Measurements from ENCODE around the gene MTSS2. TPM values are rescaled to one million over a fixed set of nuclear protein-coding genes. Genes with fewer than 3 reads are reported as not detected.

MTSS2 gene
- polyA plus RNA-seq, 1 donor from 2014 or later = 20.4 TPM

GRCh38 chr16:70720425-70721201 is 34.8 kb upstream of the MTSS2 start:
- no peak overlapping the region for H3K4me3 ChIP-seq (ENCODE audit: low read length)
- H3K36me3 ChIP-seq (ENCODE audit: insufficient read depth, low read length) = no peaks in the 10 kb centered on the region
- no peaks in the 10 kb centered on the region for H3K9me2 ChIP-seq (ENCODE audit: insufficient read depth, low read length)
- H4K20me1 ChIP-seq (ENCODE audit: insufficient read depth) = no peaks in the 10 kb centered on the region
- H3K4me2 ChIP-seq (ENCODE audit: low read length) = no peak overlapping the region
- no peaks in the 10 kb centered on the region for H3K9me3 ChIP-seq (ENCODE audit: low read length)
- no peak overlapping the region for H3K27ac ChIP-seq (ENCODE audit: low read length)
- H3F3A ChIP-seq (ENCODE audit: insufficient read depth, low read length, poor library complexity, severe bottlenecking) = no peaks in the 10 kb centered on the region
- no peak overlapping the region for H3K9ac ChIP-seq (ENCODE audit: low read length)
- no peak for TF ChIP-seq REST (IDR thresholded peaks at IDR 0.05; ENCODE audit: borderline replicate concordance)
- TF ChIP-seq CTCF (IDR thresholded peaks at IDR 0.05; ENCODE audit: poor library complexity, severe bottlenecking) = no peak
- H3K79me2 ChIP-seq (replicated peaks; ENCODE audit: insufficient read depth, low read length) = no peaks in the 10 kb centered on the region
- no peaks in the 10 kb centered on the region for H3K27me3 ChIP-seq (ENCODE audit: insufficient read depth, low read depth, low read length)
- no peak overlapping the region for H2AFZ ChIP-seq (ENCODE audit: low read depth, low read length)

- no peaks in the 10 kb centered on the region for H3K79me2 ChIP-seq (replicated peaks; ENCODE audit: insufficient read depth, low read length)
- H3K27ac ChIP-seq (ENCODE audit: low read length) = no peak overlapping the region
- H3K9me3 ChIP-seq (ENCODE audit: low read length) = no peaks in the 10 kb centered on the region
- H3K9me2 ChIP-seq (ENCODE audit: insufficient read depth, low read length) = no peaks in the 10 kb centered on the region
- no peaks in the 10 kb centered on the region for H3K36me3 ChIP-seq (ENCODE audit: insufficient read depth, low read length)
- no peak overlapping the region for H3K4me3 ChIP-seq (ENCODE audit: low read length)
- TF ChIP-seq TAF1 (IDR thresholded peaks at IDR 0.05; ENCODE audit: low read depth) (no peak), POLR2AphosphoS5 (IDR thresholded peaks at IDR 0.05) (no peak), EP300 (conservative IDR thresholded peaks at IDR 0.05; ENCODE audit: poor library complexity, severe bottlenecking) (no peak), REST (IDR thresholded peaks at IDR 0.05; ENCODE audit: borderline replicate concordance) (no peak), SMC3 (conservative IDR thresholded peaks at IDR 0.05; ENCODE audit: poor library complexity) (no peak), MXI1 (conservative IDR thresholded peaks at IDR 0.05; ENCODE audit: poor library complexity, severe bottlenecking) (no peak), RAD21 (conservative IDR thresholded peaks at IDR 0.05) (no peak), EZH2 (IDR thresholded peaks at IDR 0.05; ENCODE audit: borderline replicate concordance, insufficient read depth, low read length, poor library complexity, severe bottlenecking) (no peak), CTCF (IDR thresholded peaks at IDR 0.05; ENCODE audit: poor library complexity, severe bottlenecking) (no peak)
- no peak overlapping the region for H3K9ac ChIP-seq (ENCODE audit: low read length)
- no peak overlapping the region for H2AFZ ChIP-seq (ENCODE audit: low read depth, low read length)
- no peak overlapping the region for H3K4me2 ChIP-seq (ENCODE audit: low read length)
- H3F3A ChIP-seq (ENCODE audit: insufficient read depth, low read length, poor library complexity, severe bottlenecking) = no peaks in the 10 kb centered on the region
- no peaks in the 10 kb centered on the region for H3K27me3 ChIP-seq (ENCODE audit: insufficient read depth, low read depth, low read length)
- H4K20me1 ChIP-seq (ENCODE audit: insufficient read depth) = no peaks in the 10 kb centered on the region
Observed at GRCh38 chr16:70717065-70717464, 31.2 kb upstream of the MTSS2 start.
